CD14-positive monocyte (primary cell): Measurements from ENCODE around the gene HTT-AS. TPM values are rescaled to one million over a fixed set of nuclear protein-coding genes. Genes with fewer than 3 reads are reported as not detected.
A peak's percentile ranks its signal among the peaks of the same experiment; 100 is the strongest.
"Not testable (repeated sequence)": the region's sequence is repeated elsewhere in the genome, so short reads cannot be mapped to it uniquely, and the experiment has no call there.

Experiments used
- DNase-seq, 3 donors: peaks; one replicate each; pipeline ENCODE4 v3.0.0-alpha.2; 2011 to 2022
- H2AFZ ChIP-seq: 2 replicates; pipeline ENCODE4 v1.6.0; 2012; ENCODE audit warnings: mild to moderate bottlenecking, low read depth, low read length, inconsistent platforms; ENCODE audit not compliant: insufficient read depth, poor library complexity, severe bottlenecking
- H3K27ac ChIP-seq, 2 donors: 1 replicate in 1 of 2; 2 replicates in 1 of 2; pipeline ENCODE4 v1.5.1; 2012 to 2013; ENCODE audit warnings: low read length in 2 of 2, control low read depth in 1 of 2, inconsistent platforms in 1 of 2, low read depth in 1 of 2, mild to moderate bottlenecking in 1 of 2
- H3K27me3 ChIP-seq, 2 donors: one replicate each; pipeline versions ENCODE4 v1.6.0 to v1.6.1; 2011 to 2013; ENCODE audit warnings: low read length in 2 of 2; ENCODE audit not compliant: control insufficient read depth in 2 of 2, insufficient read depth in 2 of 2
- H3K36me3 ChIP-seq, 2 donors: replicated peaks in 1 of 2; 1 replicate in 1 of 2; 2 replicates in 1 of 2; pipeline versions ENCODE4 v1.5.1 to v1.6.1; 2012 to 2013; ENCODE audit warnings: low read length in 2 of 2, control low read depth in 1 of 2, inconsistent platforms in 1 of 2, mild to moderate bottlenecking in 1 of 2; ENCODE audit not compliant: insufficient read depth in 2 of 2, control insufficient read depth in 1 of 2
- H3K4me1 ChIP-seq, 2 donors: 1 replicate in 1 of 2; 2 replicates in 1 of 2; pipeline versions ENCODE4 v1.5.1 to v1.6.1; 2012 to 2013; ENCODE audit warnings: low read length in 2 of 2, control low read depth in 1 of 2, inconsistent platforms in 1 of 2, mild to moderate bottlenecking in 1 of 2, moderate library complexity in 1 of 2; ENCODE audit not compliant: insufficient read depth in 2 of 2, control insufficient read depth in 1 of 2
- H3K4me2 ChIP-seq: replicated peaks from 2 replicates; pipeline ENCODE3; 2012; ENCODE audit warnings: low read length, moderate library complexity, mild to moderate bottlenecking; ENCODE audit not compliant: poor library complexity, severe bottlenecking; ENCODE audit errors: extremely low read depth
- H3K4me3 ChIP-seq, 3 experiments: fragments of 200-600 bp in 1 of 3; sonication (generic) in 1 of 3; replicated peaks in 1 of 3; 1 replicate in 2 of 3; 2 replicates in 1 of 3; pipeline ENCODE4 v1.5.1; 2011 to 2013; ENCODE audit warnings: low read length in 3 of 3, mild to moderate bottlenecking in 3 of 3, control low read depth in 2 of 3, low read depth in 2 of 3, inconsistent platforms in 1 of 3, moderate library complexity in 1 of 3
- H3K79me2 ChIP-seq: 2 replicates; pipeline ENCODE4 v1.6.0; 2012; ENCODE audit warnings: mild to moderate bottlenecking, control low read depth, inconsistent platforms, low read length, moderate library complexity; ENCODE audit not compliant: insufficient read depth
- H3K9ac ChIP-seq: 2 replicates; pipeline ENCODE4 v1.6.0; 2017; ENCODE audit warnings: low read length, mild to moderate bottlenecking; ENCODE audit not compliant: insufficient read depth, poor library complexity, severe bottlenecking
- H3K9me3 ChIP-seq, 2 donors: replicated peaks in 1 of 2; 1 replicate in 1 of 2; 2 replicates in 1 of 2; pipeline versions ENCODE4 v1.5.1 to v1.6.1; 2012 to 2013; ENCODE audit warnings: low read length in 2 of 2, control low read depth in 1 of 2; ENCODE audit not compliant: control insufficient read depth in 1 of 2, insufficient read depth in 1 of 2
- H4K20me1 ChIP-seq: 2 replicates; pipeline ENCODE4 v1.6.0; 2012; ENCODE audit warnings: mild to moderate bottlenecking, low read length, control low read depth, moderate library complexity; ENCODE audit not compliant: insufficient read depth
- H3K27ac Mint-ChIP-seq, 7 donors: one replicate each; pipeline ENCODE4 v1.8.0; 2020; ENCODE audit warnings: mild to moderate bottlenecking in 7 of 7, mixed read lengths in 7 of 7, moderate library complexity in 6 of 7, inconsistent platforms in 2 of 7
- H3K27me3 Mint-ChIP-seq, 3 donors: one replicate each; pipeline ENCODE4 v1.8.0; 2021 to 2022; ENCODE audit warnings: low read depth in 3 of 3, mild to moderate bottlenecking in 3 of 3, mixed read lengths in 3 of 3, moderate library complexity in 3 of 3, inconsistent platforms in 1 of 3
- H3K36me3 Mint-ChIP-seq, 2 donors: one replicate each; pipeline ENCODE4 v1.8.0; 2020; ENCODE audit warnings: mixed read lengths in 2 of 2, inconsistent platforms in 1 of 2, mild to moderate bottlenecking in 1 of 2
- H3K4me1 Mint-ChIP-seq: one replicate; pipeline ENCODE4 v1.8.0; 2020; ENCODE audit warnings: mild to moderate bottlenecking, mixed read lengths
- H3K4me3 Mint-ChIP-seq, 2 donors: one replicate each; pipeline ENCODE4 v1.8.0; 2020; ENCODE audit warnings: mild to moderate bottlenecking in 2 of 2, mixed read lengths in 2 of 2, moderate library complexity in 1 of 2
- H3K9me3 Mint-ChIP-seq, 7 donors: one replicate each; pipeline ENCODE4 v1.8.0; 2020 to 2022; ENCODE audit warnings: mixed read lengths in 7 of 7, mild to moderate bottlenecking in 6 of 7, moderate library complexity in 6 of 7, inconsistent platforms in 2 of 7
- CTCF ChIP-seq: fragments of 200-600 bp; IDR thresholded peaks from one replicate; pipeline ENCODE4 v1.8.0; 2022; ENCODE audit warnings: antibody characterized with exemption, mild to moderate bottlenecking
- WGBS: methylation state at CpG from one replicate; pipeline ENCODE4 v1.1.5; 2013; ENCODE audit warnings: missing lambda C conversion rate; ENCODE audit not compliant: insufficient coverage; 5-methylcytosine and 5-hydroxymethylcytosine counted together
- intact Hi-C, 2 donors: fragments of 100-400 bp; cut with micrococcal nuclease; formaldehyde crosslinking; loops; one replicate each; pipeline versions ENCODE4 v1.15.0 to v1.15.1; 2023
- polyA plus RNA-seq, 3 donors: library from polyadenylated mRNA; depleted of rRNA in 1 of 3; unstranded in 2 of 3; stranded (reverse) in 1 of 3; fragments of 300-500 nt in 2 of 3; fragments of >200 nt in 1 of 3; fragmentation: Illumina TruSeq in 2 of 3; gene quantifications; 1 replicate in 2 of 3; 2 replicates in 1 of 3; pipeline ENCODE4 v1.2.3, GENCODE V29; 2012 to 2021

The HTT-AS gene
- polyA plus RNA-seq, 3 donors = not detected

GRCh38 chr4:3096202-3096601, 21.9 kb upstream of the HTT-AS start:
- Mint-ChIP-seq H3K36me3 (peaks cover 72 to 85% of the 10 kb centered on the region in 2 donors), H3K4me1 (no peaks in the 10 kb centered on the region), H3K4me3 (no peak overlapping the region), H3K9me3 (no peaks in the 10 kb centered on the region), H3K27ac (peak overlapping the region in 1 of 7 donors; percentile 11), H3K27me3 (peaks cover 0 to 2% (median 0%) of the 10 kb centered on the region in 3 donors)
- Histone ChIP-seq H3K36me3 (peaks cover 66 to 80% of the 10 kb centered on the region in 2 donors), H3K9me3 (no peaks in the 10 kb centered on the region), H3K27me3 (no peaks in the 10 kb centered on the region), H2AFZ (no peak overlapping the region), H3K9ac (no peak overlapping the region), H3K4me3 (no peak overlapping the region), H3K27ac (no peak overlapping the region), H3K4me1 (no peaks in the 10 kb centered on the region), H3K4me2 (no peak overlapping the region), H3K79me2 (peaks cover 18% of the 10 kb centered on the region), H4K20me1 (peaks cover 35% of the 10 kb centered on the region)
- 100% methylated on average over 3 of the region's 3 CpGs for WGBS
- TF ChIP-seq CTCF = no peak
- intact Hi-C loops = no loop called here
- no peak for DNase-seq

GRCh38 chr4:3094701-3095100, 20.4 kb upstream of the HTT-AS start:
- H3K27ac Mint-ChIP-seq, H3K4me3 ChIP-seq, H3K4me2 ChIP-seq, H3K27me3 ChIP-seq, H3K4me3 Mint-ChIP-seq, H3K4me1 ChIP-seq, H3K9me3 Mint-ChIP-seq, H3K27ac ChIP-seq, H3K9me3 ChIP-seq, H3K4me1 Mint-ChIP-seq, H3K79me2 ChIP-seq, DNase-seq, H3K9ac ChIP-seq, intact Hi-C loops, H2AFZ ChIP-seq, H3K27me3 Mint-ChIP-seq: not testable (repeated sequence)
- Histone ChIP-seq H3K36me3 (peaks cover 61 to 79% of the 10 kb centered on the region in 2 donors), H4K20me1 (peaks cover 31% of the 10 kb centered on the region)
- over 99% methylated on average over 21 of the region's 28 CpGs for WGBS
- H3K36me3 Mint-ChIP-seq = peaks cover 62 to 76% of the 10 kb centered on the region in 2 donors
